Activated CD4-positive, CD25-positive, alpha-beta regulatory T cell treated with anti-CD3 and anti-CD28 coated beads, Interleukin-2, amount 50 U/mL, for 16 hours (primary cell): ENCODE measurements around the gene FBXO34.
"Not testable (repeated sequence)": the region's sequence is repeated elsewhere in the genome, so short reads cannot be mapped to it uniquely, and the experiment has no call there.

Experiments used
- DNase-seq: peaks from one replicate; pipeline ENCODE4 v3.0.0-alpha.2; 2020; ENCODE audit warnings: low read depth, low spot score

FBXO34 gene

GRCh38 chr14:55383056-55383466 is 111.8 kb downstream of the FBXO34 start:
- not testable (repeated sequence) for DNase-seq

- DNase-seq: no peak
These were observed 112.4 kb downstream of the FBXO34 start for GRCh38 chr14:55383541-55384140.

- DNase-seq: no peak
These were observed 113.3 kb downstream of the FBXO34 start for GRCh38 chr14:55384536-55384935.

- no peak for DNase-seq
These were observed 115.0 kb downstream of the FBXO34 start for GRCh38 chr14:55386037-55386808.

- DNase-seq: no peak
These were observed 115.9 kb downstream of the FBXO34 start for GRCh38 chr14:55387121-55387520.

GRCh38 chr14:55388160-55388559 is 116.9 kb downstream of the FBXO34 start:
- DNase-seq: no peak

- DNase-seq: no peak
These were observed 118.1 kb downstream of the FBXO34 start for GRCh38 chr14:55389330-55389729.

GRCh38 chr14:55398679-55399078 is 127.5 kb downstream of the FBXO34 start:
- DNase-seq: no peak

- no peak for DNase-seq
These were observed 128.0 kb downstream of the FBXO34 start for GRCh38 chr14:55399183-55399582.

GRCh38 chr14:55399852-55400251 is 128.6 kb downstream of the FBXO34 start:
- DNase-seq: no peak

- no peak for DNase-seq
These were observed 130.5 kb downstream of the FBXO34 start for GRCh38 chr14:55401751-55402150.
